Measurements from ENCODE around the gene MICAL1. TPM values are rescaled to one million over a fixed set of nuclear protein-coding genes. Genes with fewer than 3 reads are reported as not detected.

The MICAL1 gene
- total and polyA plus RNA-seq, 10 of the 15 experiments (the other 5 are each of a cell fraction or from before 2014, with no cell fraction given), result 0.32 to 71.6 (median 45.3) TPM

- TF ChIP-seq PRDM15 (CRISPR knock-in tag; IDR thresholded peaks at IDR 0.05), result no peak
- no peak for TF ChIP-seq SKIL (IDR thresholded peaks at IDR 0.05; ENCODE audit: low read depth, poor library complexity, severe bottlenecking)
- TF ChIP-seq NFXL1 (IDR thresholded peaks at IDR 0.05; ENCODE audit: borderline replicate concordance), result no peak
- TF ChIP-seq SUZ12 (IDR thresholded peaks at IDR 0.05; ENCODE audit: unreplicated experiment), result no peak
- TF ChIP-seq ELK1 (IDR thresholded peaks at IDR 0.05; ENCODE audit: low read depth, low read length), result no peak
- no peak for TF ChIP-seq ETV6 (conservative IDR thresholded peaks at IDR 0.05 in 1 of 2, IDR thresholded peaks at IDR 0.05 in 1 of 2; ENCODE audit: borderline replicate concordance in 1 of 2, low read depth in 1 of 2)
- no peak for TF ChIP-seq CHD2 (IDR thresholded peaks at IDR 0.05; ENCODE audit: borderline replicate concordance, low read depth, low read length)
- TF ChIP-seq ZBED1 (IDR thresholded peaks at IDR 0.05; ENCODE audit: borderline replicate concordance), result no peak
- TF ChIP-seq IRF4 (IDR thresholded peaks at IDR 0.05; ENCODE audit: low read depth, low read length), result no peak
- TF ChIP-seq DPF2 (IDR thresholded peaks at IDR 0.05), result no peak
- no peak for TF ChIP-seq KLF5 (IDR thresholded peaks at IDR 0.05; ENCODE audit: partially characterized antibody)
- no peak for TF ChIP-seq ZNF274 (IDR thresholded peaks at IDR 0.05; ENCODE audit: insufficient read depth, insufficient read length)
- no peak for TF ChIP-seq ESRRA (IDR thresholded peaks at IDR 0.05; ENCODE audit: low read length)
- TF ChIP-seq IKZF1 (conservative IDR thresholded peaks at IDR 0.05), result peak; percentile 66
- no peak for TF ChIP-seq SREBF1 (IDR thresholded peaks at IDR 0.05; ENCODE audit: low read length)
- no peak for TF ChIP-seq REST (IDR thresholded peaks at IDR 0.05; ENCODE audit: low read depth, low read length)
Measured at GRCh38 chr6:109472132-109472995, 16.8 kb upstream of the MICAL1 start (continued).

Measured in GM12878 (cell line).